BE2C (cell line): ENCODE data around the gene GALNT8.

ENCODE experiments used
- DNase-seq: peaks from one replicate; pipeline ENCODE4 v3.0.0-alpha.2; 2020
- H3K27me3 ChIP-seq: fragments of 250-450 bp; sonication (Bioruptor Pico); 2 replicates; pipeline ENCODE4 v1.5.1; 2020; ENCODE audit warnings: mild to moderate bottlenecking
- H3K36me3 ChIP-seq: fragments of 250-450 bp; sonication (Bioruptor Pico); 2 replicates; pipeline ENCODE4 v1.5.1; 2020; ENCODE audit warnings: mild to moderate bottlenecking
- H3K4me1 ChIP-seq: fragments of 250-450 bp; sonication (Bioruptor Pico); 2 replicates; pipeline ENCODE4 v1.5.1; 2020
- H3K4me3 ChIP-seq: 2 replicates; pipeline ENCODE4 v1.5.1; 2011; ENCODE audit warnings: low read depth, low read length
- H3K9me3 ChIP-seq: fragments of 250-450 bp; sonication (Bioruptor Pico); 2 replicates; pipeline ENCODE4 v1.5.1; 2020
- CTCF ChIP-seq: IDR thresholded peaks from 2 replicates; pipeline ENCODE4 v1.5.1; 2012; ENCODE audit warnings: mild to moderate bottlenecking, low read depth, low read length

GALNT8 gene

GRCh38 chr12:4771960-4772566 is 51.9 kb downstream of the GALNT8 start:
- TF ChIP-seq CTCF: no peak
- H3K36me3 ChIP-seq: no peaks in the 10 kb centered on the region
- no peak for DNase-seq
- no peaks in the 10 kb centered on the region for H3K4me1 ChIP-seq
- H3K27me3 ChIP-seq: no peaks in the 10 kb centered on the region
- H3K4me3 ChIP-seq: no peak overlapping the region
- no peaks in the 10 kb centered on the region for H3K9me3 ChIP-seq

DNA sequence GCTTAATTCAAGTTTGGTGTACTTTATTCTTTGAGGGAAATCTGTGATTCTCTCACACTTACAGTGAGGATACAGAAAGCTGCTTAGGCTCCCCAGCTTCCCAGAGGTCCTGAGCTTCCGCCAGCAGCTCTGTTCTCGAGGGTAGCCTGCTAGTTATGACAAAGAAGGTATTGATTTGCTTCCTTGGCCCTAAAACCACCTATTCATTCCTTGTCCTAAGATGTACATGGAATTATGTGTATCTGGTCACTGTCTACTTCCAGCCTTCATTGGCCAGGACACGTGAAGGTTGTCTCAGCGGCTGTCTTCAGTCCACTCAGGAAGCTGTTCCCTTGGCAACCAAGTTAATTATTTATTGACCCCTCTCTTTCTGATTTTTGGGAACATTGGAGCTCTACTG is 55.7 kb downstream of the GALNT8 start:
- H3K36me3 ChIP-seq: no peaks in the 10 kb centered on the region
- DNase-seq: no peak
- peaks cover 6% of the 10 kb centered on the region for H3K27me3 ChIP-seq
- no peak for TF ChIP-seq CTCF
- no peak overlapping the region for H3K4me3 ChIP-seq
- H3K9me3 ChIP-seq: no peaks in the 10 kb centered on the region
- H3K4me1 ChIP-seq: no peaks in the 10 kb centered on the region

- TF ChIP-seq CTCF: no peak
- DNase-seq: no peak
- Histone ChIP-seq H3K36me3 (no peaks in the 10 kb centered on the region), H3K27me3 (peaks cover 15% of the 10 kb centered on the region), H3K4me1 (no peaks in the 10 kb centered on the region), H3K9me3 (0 out of 2 replicates have a peak, but pooled peaks cover 3% of the 10 kb centered on the region), H3K4me3 (no peak overlapping the region)
Observed at GRCh38 chr12:4779749-4780148, 59.5 kb downstream of the GALNT8 start.

DNA sequence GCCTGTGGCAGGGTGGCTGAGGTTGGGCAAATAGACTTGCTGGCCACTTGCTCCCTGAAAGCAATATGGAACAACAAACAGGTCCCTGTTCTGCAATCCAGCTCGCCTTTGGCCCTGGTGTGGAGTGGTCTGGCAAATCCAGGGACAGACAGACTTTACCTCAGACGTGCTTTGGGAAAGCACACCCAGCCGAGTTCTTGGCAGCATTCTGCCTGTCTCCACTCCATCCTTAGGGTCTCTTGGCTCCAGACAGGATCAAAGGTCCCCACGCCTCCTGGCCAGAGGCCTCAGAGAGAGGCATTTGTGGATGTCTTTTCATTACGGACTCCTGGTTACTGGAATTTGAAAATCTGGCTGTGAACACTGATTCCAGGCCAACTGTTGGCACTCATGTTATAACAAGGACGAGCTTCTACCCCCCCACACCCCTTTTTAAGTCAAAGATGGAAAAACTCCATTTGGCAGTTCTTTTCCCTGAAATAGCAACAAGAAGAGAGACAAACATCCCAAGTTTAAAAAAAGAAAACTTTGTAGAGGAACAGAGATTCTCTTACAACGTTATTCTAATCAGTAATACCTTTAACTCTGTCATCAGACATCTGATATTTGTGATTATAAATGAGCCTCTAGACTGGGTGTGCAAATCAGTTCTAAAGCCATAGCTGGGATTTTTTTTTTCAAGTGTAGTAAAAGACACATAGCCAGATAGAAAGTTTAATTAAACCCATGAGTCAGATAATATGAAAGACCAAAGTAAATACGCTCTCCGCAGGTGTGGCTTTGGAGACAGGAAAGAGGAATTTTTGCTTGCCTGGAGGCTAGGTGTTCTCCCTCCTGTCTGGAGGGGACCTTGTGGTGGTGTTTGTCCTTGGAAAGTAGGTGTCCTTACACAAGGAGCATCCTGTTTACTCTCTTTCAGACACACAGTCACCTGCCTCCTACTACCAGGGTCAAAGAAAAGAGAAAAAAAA is 60.7 kb downstream of the GALNT8 start:
- Histone ChIP-seq H3K9me3 (0 out of 2 replicates have a peak, but pooled peaks cover 3% of the 10 kb centered on the region), H3K4me1 (no peaks in the 10 kb centered on the region), H3K27me3 (peaks cover 15% of the 10 kb centered on the region), H3K4me3 (no peak overlapping the region), H3K36me3 (no peaks in the 10 kb centered on the region)
- no peak for TF ChIP-seq CTCF
- DNase-seq: no peak

DNA sequence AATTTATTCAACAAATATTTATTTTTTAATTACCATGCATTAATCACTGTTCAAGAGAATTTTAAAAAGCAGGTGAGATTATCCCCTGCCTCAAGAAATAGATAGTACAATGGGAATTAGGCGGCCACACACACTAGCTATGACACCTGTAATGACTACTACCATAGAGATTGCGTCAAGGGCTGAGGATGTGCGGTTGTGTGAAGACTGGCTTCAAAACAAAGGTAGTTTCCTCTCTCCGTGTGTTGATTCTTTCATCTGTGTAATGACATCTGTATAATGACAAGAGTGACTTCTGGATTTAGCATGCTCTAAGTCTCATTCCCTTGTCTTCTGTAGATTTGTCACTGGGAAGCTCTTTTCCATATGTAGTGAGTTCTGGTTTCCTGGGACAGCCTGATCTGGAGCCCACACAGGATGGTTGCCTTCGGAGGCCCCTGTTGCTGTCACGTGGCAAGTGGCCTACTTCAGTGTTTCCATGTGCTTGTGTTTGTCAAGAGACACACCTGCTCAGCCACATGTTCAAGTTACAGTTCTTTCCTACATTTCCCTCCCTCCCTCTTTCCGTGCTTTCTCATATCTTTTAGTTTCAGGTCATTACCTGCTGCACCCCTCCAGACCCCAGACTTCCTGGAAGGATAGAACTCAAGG is 64.3 kb downstream of the GALNT8 start:
- Histone ChIP-seq H3K4me1 (no peaks in the 10 kb centered on the region), H3K9me3 (0 out of 2 replicates have a peak, but pooled peaks cover 3% of the 10 kb centered on the region), H3K4me3 (no peak overlapping the region), H3K36me3 (no peaks in the 10 kb centered on the region), H3K27me3 (peaks cover 15% of the 10 kb centered on the region)
- no peak for DNase-seq
- TF ChIP-seq CTCF: no peak
